ENCODE results near the gene CEACAM7.
A peak's percentile ranks its signal among the peaks of the same experiment; 100 is the strongest.
"Not testable (repeated sequence)": the region's sequence is repeated elsewhere in the genome, so short reads cannot be mapped to it uniquely, and the experiment has no call there.

Gene CEACAM7

DNA sequence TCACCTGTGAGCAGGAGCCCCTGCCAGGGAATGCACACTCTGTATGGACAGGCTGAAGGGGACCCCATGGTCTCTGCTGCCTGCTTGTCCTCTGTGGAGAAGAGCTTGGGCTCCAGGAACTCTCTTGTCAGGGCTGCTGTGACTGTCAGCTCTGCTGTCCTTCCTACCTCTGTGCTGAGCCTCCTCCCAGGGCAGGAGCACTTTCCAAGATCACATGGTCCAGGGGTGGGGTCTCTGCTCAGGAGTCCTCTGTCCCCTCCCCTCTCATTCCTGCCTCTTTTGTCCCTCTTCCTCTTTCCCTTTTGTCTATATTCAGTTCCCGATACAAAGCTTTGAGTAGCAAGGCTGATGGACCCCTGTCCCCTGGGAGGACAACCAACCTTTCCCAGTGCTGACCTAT, at the start of gene CEACAM7:
CEACAM7 (minus strand) TSS at position 173 of the 400 bp plus-strand sequence; CDS start at position 68, 105 bp downstream.
- DNase-seq (no peak), ATAC-seq (no peak)

DNA sequence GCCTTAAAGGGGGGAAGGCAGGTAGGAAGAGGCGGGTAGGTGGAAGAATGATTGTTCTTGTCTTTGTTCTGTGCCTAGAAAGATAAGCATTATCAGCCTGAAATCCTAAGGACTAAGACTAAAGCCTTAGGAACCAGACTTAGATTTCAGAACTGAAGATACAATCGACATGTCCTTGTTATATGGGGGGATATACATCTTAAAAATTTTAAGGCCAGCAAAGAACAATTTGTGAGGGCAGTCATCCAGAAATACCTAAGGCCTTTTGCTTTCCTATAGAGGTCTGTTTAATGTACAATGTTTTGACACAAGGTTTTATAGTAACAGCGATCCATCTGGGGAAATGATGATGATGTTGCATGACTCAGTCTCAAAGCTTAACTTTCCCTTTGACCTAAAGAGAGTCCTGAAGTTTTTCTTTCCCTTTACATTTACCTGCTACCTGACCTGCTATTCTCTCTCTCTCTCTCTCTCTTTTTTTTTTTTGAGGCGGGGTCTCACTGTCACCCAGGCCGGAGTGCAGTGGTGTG, 47.1 kb upstream of the CEACAM7 start:
- ATAC-seq, result no peak
- no peak for DNase-seq

DNA sequence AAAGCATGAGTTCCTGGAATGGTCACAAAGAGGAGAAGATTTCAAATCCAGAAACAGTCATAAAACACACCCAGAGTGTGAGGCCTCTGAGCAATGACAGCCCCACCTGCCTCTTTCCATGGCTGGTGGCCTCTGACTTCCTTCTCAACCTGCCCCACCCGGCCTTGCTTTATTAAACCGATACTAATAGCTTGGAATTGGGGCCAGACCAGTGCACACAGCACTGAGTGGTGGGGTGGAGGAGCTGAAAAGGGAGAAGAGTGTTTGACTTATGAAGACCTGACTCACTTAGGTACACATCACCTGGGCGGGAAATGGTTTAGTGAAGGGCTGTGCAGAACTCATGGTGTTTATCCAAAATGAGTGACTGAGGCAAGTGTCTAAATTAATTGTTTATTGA, 46.5 kb upstream of the CEACAM7 start:
- DNase-seq (no peak), ATAC-seq (no peak)

DNA sequence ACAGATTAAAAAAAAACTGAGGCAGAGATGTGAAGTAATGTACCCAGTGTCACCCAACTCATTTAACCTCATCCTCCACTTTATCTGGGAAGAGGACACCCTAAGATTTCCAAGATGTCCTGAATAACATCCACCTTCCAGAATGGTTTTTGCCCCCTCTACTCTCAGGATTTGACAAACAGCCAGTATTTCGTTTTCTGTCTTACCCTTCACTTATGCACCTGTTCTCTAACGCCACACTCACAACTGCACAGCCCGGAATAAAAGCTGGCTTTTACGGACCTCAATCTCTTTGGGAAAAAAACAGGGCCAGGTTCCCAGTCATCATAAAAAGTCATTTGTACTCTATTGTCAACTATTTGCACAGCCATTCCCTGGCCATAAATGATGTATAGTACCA, 46.1 kb upstream of the CEACAM7 start:
- DNase-seq (no peak), ATAC-seq (no peak)

DNA sequence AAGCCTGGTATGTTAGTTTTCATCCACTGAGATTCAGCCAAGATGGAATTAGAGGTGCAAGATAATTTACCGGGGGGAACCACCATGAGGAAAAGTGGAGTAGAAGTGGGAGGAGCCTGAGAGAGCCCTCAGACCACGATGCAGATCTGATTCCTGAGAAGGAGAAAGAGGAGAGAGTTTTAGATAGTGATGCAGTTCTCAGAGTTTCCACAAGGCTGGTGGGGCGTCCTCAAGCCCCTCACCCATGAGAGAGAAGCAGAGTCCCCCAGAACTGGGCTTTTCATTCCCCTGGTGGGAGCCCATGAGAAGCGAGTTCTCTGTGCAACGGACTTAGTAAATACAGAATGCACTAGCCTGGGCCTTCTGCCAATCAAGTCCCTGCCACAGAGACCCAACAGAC, 38.4 kb upstream of the CEACAM7 start:
- DNase-seq, result no peak
- ATAC-seq, result no peak

DNA sequence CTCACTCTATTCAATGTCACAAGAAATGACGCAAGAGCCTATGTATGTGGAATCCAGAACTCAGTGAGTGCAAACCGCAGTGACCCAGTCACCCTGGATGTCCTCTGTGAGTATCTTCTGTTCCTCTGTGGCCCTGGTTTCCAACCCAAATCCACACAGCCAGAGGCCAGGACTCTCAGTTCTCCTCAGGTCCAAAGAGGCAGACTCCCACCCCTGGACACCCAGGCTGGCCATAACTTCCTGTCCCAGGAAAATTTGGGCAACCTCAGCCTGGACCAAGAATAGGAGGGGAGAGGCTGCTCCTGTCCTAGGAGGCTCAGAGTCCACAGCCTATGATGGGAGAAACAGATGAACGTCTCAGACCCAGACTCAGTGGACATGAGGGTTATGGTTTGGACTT, 32.0 kb upstream of the CEACAM7 start:
- ATAC-seq, result no peak
- DNase-seq, result no peak

DNA sequence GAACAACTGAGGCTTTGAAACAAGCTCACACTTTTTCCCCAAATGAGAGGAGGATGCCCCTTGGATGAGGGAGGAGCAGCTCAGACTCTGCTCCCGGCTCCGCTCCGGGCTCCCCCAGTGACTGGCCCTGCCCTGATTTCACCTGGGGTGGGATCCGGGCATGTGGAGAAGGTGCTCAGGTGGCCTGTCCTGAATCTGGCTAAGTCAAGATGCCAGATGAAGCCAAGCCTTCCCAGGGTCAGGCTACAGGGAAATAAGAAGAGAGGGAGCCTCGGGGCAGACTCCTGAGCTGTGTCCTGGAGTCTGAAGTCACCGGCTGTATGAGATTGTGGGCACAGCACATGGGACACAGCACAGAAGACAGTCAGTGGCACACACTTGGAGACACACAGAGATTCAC, 30.7 kb upstream of the CEACAM7 start:
- DNase-seq (no peak), ATAC-seq (no peak)

DNA sequence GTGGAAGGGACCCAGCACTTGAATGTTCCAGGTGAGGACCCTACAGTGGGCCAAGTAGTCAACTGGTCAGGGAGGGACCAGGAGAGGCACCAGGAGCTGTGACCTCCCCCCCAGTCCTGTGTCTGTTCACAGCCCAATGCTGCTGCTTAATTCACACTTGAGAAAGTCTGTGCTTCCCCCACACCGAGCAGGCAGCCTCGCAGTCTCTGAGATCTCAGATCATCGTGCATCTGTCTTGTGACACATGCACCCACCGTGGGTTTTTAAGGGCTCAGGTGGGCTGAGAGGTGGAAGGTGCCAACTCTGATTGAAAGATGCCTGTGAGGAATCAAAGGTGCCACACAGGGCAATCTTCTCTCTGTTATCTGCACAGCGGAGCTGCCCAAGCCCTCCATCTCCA, 26.5 kb upstream of the CEACAM7 start:
- DNase-seq, result no peak

DNA sequence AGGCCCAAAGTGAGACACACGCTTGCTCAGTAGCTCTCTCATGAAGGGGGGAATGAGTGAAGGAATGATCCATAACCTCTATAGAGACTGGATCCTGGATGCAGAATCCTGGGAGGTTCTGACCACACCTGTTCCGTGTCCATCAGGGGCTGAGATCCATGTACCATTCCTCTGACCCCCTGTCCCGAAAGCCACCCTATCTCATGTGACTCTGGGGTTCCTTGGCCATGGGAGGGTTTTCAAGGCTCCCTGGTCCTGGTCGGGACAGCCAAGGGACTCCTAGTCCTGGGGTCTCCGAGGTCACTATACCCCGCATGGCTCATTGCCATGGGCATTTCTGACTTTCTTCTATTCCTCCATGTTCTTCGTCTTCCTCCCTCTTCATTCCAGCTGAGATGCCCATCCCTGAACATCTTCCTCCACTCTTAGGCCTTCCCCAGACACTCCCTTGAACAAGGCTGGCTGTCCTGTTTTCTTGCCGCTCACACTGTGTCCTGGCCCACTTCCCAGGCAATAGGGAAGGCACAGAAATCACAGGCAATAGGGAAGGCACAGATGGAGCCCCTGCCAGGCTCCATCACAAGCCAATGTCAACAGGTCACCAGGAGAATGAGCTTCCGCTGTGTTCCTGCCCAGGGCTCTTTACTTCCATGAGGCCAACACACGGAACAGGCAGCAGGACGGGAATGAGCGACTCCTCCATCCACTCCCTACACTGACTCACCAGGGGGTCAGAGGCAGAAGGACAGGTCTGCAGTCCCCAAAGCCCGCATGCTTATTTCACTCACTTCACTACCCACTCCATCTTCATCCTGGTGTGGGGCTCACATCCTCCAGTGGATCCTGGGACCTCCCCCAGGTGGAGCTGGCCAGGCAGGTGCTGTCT, 23.5 kb upstream of the CEACAM7 start:
- ATAC-seq (no peak), DNase-seq (no peak)

More for the DNA sequence above, 26.5 kb upstream of the CEACAM7 start:
- no peak for ATAC-seq

DNA sequence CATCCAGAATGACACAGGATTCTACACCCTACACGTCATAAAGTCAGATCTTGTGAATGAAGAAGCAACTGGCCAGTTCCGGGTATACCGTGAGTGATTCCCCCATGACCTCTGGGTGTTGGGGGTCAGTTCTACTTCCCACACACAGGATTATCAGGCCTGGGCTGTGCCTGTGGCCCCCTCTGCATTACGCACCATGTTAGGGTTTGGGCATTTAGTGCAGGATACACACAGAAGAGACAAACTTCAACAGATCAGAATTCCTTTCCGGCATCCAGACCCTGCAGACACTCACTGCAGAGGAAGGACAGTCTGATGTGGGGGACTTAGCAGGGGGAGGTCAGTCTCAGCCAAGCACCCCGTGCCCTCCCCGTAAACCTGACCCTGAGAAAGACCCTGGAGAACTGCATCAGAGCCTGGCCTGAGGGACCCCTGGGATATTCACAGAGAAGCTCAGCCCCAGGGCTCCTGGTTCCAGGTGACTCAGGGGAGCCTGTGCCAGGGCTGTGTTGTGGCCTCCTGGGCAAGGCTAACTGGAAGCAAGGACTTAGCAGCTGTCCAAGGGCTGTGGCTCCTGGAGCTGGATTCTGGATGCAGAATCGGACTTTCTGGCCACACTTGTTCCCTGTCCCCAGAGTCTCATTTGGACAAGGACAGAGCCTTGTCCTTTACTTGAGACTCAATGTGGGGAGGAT, 22.0 kb upstream of the CEACAM7 start:
- no peak for DNase-seq
- no peak for ATAC-seq

DNA sequence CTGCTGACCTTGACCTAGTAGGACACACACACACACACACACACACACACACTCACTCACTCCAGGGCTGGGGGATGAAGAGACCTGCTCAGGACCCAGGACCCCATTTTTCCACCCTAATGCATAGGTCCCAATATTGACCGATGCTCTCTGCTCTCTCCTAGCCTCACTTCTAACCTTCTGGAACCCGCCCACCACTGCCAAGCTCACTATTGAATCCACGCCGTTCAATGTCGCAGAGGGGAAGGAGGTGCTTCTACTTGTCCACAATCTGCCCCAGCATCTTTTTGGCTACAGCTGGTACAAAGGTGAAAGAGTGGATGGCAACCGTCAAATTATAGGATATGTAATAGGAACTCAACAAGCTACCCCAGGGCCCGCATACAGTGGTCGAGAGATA, 21.4 kb upstream of the CEACAM7 start:
- ATAC-seq, DNase-seq: not testable (repeated sequence)

DNA sequence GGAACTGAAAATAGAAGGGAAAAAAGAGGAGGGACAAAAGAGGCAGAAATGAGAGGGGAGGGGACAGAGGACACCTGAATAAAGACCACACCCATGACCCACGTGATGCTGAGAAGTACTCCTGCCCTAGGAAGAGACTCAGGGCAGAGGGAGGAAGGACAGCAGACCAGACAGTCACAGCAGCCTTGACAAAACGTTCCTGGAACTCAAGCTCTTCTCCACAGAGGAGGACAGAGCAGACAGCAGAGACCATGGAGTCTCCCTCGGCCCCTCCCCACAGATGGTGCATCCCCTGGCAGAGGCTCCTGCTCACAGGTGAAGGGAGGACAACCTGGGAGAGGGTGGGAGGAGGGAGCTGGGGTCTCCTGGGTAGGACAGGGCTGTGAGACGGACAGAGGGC, 20.4 kb upstream of the CEACAM7 start, which contains the start of gene CEACAM5:
CEACAM5 (plus strand) TSS at position 146 of the 400 bp plus-strand sequence; CDS start at position 252, 106 bp downstream.
- DNase-seq (no peak), ATAC-seq (no peak)

DNA sequence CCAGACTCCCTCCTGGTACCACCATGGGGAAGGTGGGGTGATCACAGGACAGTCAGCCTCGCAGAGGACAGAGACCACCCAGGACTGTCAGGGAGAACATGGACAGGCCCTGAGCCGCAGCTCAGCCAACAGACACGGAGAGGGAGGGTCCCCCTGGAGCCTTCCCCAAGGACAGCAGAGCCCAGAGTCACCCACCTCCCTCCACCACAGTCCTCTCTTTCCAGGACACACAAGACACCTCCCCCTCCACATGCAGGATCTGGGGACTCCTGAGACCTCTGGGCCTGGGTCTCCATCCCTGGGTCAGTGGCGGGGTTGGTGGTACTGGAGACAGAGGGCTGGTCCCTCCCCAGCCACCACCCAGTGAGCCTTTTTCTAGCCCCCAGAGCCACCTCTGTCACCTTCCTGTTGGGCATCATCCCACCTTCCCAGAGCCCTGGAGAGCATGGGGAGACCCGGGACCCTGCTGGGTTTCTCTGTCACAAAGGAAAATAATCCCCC, 19.9 kb upstream of the CEACAM7 start:
- ATAC-seq (no peak), DNase-seq (no peak)

DNA sequence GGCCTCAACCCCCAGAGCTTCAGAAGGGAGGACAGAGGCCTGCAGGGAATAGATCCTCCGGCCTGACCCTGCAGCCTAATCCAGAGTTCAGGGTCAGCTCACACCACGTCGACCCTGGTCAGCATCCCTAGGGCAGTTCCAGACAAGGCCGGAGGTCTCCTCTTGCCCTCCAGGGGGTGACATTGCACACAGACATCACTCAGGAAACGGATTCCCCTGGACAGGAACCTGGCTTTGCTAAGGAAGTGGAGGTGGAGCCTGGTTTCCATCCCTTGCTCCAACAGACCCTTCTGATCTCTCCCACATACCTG, 19.4 kb upstream of the CEACAM7 start:
- DNase-seq, result no peak
- no peak for ATAC-seq

DNA sequence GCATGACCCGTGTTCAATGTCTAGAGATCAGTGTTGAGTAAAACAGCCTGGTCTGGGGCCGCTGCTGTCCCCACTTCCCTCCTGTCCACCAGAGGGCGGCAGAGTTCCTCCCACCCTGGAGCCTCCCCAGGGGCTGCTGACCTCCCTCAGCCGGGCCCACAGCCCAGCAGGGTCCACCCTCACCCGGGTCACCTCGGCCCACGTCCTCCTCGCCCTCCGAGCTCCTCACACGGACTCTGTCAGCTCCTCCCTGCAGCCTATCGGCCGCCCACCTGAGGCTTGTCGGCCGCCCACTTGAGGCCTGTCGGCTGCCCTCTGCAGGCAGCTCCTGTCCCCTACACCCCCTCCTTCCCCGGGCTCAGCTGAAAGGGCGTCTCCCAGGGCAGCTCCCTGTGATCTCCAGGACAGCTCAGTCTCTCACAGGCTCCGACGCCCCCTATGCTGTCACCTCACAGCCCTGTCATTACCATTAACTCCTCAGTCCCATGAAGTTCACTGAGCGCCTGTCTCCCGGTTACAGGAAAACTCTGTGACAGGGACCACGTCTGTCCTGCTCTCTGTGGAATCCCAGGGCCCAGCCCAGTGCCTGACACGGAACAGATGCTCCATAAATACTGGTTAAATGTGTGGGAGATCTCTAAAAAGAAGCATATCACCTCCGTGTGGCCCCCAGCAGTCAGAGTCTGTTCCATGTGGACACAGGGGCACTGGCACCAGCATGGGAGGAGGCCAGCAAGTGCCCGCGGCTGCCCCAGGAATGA, 18.9 kb upstream of the CEACAM7 start:
- DNase-seq (peak; percentile 78), ATAC-seq (peak; percentile 89)

DNA sequence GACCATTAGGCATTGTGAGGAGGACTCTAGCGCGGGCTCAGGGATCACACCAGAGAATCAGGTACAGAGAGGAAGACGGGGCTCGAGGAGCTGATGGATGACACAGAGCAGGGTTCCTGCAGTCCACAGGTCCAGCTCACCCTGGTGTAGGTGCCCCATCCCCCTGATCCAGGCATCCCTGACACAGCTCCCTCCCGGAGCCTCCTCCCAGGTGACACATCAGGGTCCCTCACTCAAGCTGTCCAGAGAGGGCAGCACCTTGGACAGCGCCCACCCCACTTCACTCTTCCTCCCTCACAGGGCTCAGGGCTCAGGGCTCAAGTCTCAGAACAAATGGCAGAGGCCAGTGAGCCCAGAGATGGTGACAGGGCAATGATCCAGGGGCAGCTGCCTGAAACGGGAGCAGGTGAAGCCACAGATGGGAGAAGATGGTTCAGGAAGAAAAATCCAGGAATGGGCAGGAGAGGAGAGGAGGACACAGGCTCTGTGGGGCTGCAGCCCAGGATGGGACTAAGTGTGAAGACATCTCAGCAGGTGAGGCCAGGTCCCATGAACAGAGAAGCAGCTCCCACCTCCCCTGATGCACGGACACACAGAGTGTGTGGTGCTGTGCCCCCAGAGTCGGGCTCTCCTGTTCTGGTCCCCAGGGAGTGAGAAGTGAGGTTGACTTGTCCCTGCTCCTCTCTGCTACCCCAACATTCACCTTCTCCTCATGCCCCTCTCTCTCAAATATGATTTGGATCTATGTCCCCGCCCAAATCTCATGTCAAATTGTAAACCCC, 17.5 kb upstream of the CEACAM7 start:
- peak; percentile 52 for DNase-seq
- ATAC-seq, result no peak

DNA sequence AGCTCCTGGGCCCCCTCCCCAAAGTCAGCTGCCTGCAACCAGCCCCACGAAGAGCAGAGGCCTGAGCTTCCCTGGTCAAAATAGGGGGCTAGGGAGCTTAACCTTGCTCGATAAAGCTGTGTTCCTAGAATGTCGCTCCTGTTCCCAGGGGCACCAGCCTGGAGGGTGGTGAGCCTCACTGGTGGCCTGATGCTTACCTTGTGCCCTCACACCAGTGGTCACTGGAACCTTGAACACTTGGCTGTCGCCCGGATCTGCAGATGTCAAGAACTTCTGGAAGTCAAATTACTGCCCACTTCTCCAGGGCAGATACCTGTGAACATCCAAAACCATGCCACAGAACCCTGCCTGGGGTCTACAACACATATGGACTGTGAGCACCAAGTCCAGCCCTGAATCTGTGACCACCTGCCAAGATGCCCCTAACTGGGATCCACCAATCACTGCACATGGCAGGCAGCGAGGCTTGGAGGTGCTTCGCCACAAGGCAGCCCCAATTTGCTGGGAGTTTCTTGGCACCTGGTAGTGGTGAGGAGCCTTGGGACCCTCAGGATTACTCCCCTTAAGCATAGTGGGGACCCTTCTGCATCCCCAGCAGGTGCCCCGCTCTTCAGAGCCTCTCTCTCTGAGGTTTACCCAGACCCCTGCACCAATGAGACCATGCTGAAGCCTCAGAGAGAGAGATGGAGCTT, 15.7 kb upstream of the CEACAM7 start:
- ATAC-seq (no peak), DNase-seq (no peak)

DNA sequence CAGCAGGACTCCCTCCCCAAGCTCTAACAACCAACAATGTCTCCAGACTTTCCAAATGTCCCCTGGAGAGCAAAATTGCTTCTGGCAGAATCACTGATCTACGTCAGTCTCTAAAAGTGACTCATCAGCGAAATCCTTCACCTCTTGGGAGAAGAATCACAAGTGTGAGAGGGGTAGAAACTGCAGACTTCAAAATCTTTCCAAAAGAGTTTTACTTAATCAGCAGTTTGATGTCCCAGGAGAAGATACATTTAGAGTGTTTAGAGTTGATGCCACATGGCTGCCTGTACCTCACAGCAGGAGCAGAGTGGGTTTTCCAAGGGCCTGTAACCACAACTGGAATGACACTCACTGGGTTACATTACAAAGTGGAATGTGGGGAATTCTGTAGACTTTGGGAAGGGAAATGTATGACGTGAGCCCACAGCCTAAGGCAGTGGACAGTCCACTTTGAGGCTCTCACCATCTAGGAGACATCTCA, 14.1 kb upstream of the CEACAM7 start:
- no peak for ATAC-seq
- DNase-seq, result no peak

DNA sequence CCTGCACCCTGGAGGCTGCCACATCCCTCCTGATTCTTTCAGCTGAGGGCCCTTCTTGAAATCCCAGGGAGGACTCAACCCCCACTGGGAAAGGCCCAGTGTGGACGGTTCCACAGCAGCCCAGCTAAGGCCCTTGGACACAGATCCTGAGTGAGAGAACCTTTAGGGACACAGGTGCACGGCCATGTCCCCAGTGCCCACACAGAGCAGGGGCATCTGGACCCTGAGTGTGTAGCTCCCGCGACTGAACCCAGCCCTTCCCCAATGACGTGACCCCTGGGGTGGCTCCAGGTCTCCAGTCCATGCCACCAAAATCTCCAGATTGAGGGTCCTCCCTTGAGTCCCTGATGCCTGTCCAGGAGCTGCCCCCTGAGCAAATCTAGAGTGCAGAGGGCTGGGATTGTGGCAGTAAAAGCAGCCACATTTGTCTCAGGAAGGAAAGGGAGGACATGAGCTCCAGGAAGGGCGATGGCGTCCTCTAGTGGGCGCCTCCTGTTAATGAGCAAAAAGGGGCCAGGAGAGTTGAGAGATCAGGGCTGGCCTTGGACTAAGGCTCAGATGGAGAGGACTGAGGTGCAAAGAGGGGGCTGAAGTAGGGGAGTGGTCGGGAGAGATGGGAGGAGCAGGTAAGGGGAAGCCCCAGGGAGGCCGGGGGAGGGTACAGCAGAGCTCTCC, 13.5 kb upstream of the CEACAM7 start:
- DNase-seq (peak; percentile 12), ATAC-seq (no peak)
